Endodermal cell (in vitro differentiated cells): Measurements from ENCODE around the gene BAIAP3. TPM values are rescaled to one million over a fixed set of nuclear protein-coding genes. Genes with fewer than 3 reads are reported as not detected.

ENCODE experiments used
- DNase-seq: peaks from one replicate; pipeline ENCODE4 v3.0.0-alpha.2; 2017
- H3K27ac ChIP-seq: 2 replicates; pipeline ENCODE4 v1.5.1; 2013; ENCODE audit warnings: mild to moderate bottlenecking, low read depth, low read length, moderate library complexity
- H3K27me3 ChIP-seq: 2 replicates; pipeline ENCODE4 v1.6.1; 2013; ENCODE audit warnings: mild to moderate bottlenecking, low read length, moderate library complexity; ENCODE audit not compliant: insufficient read depth, control insufficient read depth, poor library complexity, severe bottlenecking
- H3K36me3 ChIP-seq: 2 replicates; pipeline ENCODE4 v1.7.0; 2013; ENCODE audit warnings: mild to moderate bottlenecking, low read length, moderate library complexity; ENCODE audit not compliant: control insufficient read depth, insufficient read depth
- H3K4me1 ChIP-seq: one replicate; pipeline ENCODE4 v1.7.0; 2013; ENCODE audit warnings: low read length; ENCODE audit not compliant: control insufficient read depth, insufficient read depth
- H3K4me3 ChIP-seq: 2 replicates; pipeline ENCODE4 v1.5.1; 2013; ENCODE audit warnings: mild to moderate bottlenecking, low read length, moderate library complexity
- H3K9ac ChIP-seq: 2 replicates; pipeline ENCODE4 v1.6.1; 2013; ENCODE audit warnings: mild to moderate bottlenecking, low read length, moderate library complexity; ENCODE audit not compliant: poor library complexity, severe bottlenecking; ENCODE audit errors: extremely low read depth
- H3K9me3 ChIP-seq: 2 replicates; pipeline ENCODE4 v1.6.1; 2013; ENCODE audit warnings: mild to moderate bottlenecking, low read length, moderate library complexity; ENCODE audit not compliant: control insufficient read depth
- H3K27ac Mint-ChIP-seq: 2 replicates; pipeline ENCODE4 v1.8.0; 2020; ENCODE audit warnings: mixed read lengths
- H3K27me3 Mint-ChIP-seq: 2 replicates; pipeline ENCODE4 v1.8.0; 2021; ENCODE audit warnings: mild to moderate bottlenecking, mixed read lengths; ENCODE audit not compliant: insufficient read depth
- H3K36me3 Mint-ChIP-seq: 2 replicates; pipeline ENCODE4 v1.8.0; 2020; ENCODE audit warnings: low read depth, mixed read lengths
- H3K4me1 Mint-ChIP-seq: 2 replicates; pipeline ENCODE4 v1.8.0; 2020; ENCODE audit warnings: mixed read lengths
- H3K4me3 Mint-ChIP-seq: 2 replicates; pipeline ENCODE4 v1.8.0; 2020; ENCODE audit warnings: mild to moderate bottlenecking, moderate library complexity, mixed read lengths
- H3K9me3 Mint-ChIP-seq: 2 replicates; pipeline ENCODE4 v1.8.0; 2020; ENCODE audit warnings: mild to moderate bottlenecking, mixed read lengths
- CTCF ChIP-seq: fragments of 200-600 bp; sonication (generic); conservative IDR thresholded peaks from 2 replicates; pipeline ENCODE4 v1.5.0; 2021; ENCODE audit warnings: antibody characterized with exemption, mild to moderate bottlenecking
- WGBS, 2 experiments: methylation state at CpG; one replicate each; pipeline versions ENCODE4 v1.1.5 to v1.1.7; 2013; ENCODE audit warnings: missing lambda C conversion rate in 2 of 2, mixed read lengths in 1 of 2; ENCODE audit not compliant: insufficient coverage in 1 of 2, insufficient read length in 1 of 2; 5-methylcytosine and 5-hydroxymethylcytosine counted together
- total RNA-seq, 2 donors: library from RNA; stranded (reverse); fragmentation: NEBNext Ultra II Directional in 1 of 2; extraction: Animal tissue kit (Norgen Biotek cat#: 25700) in 1 of 2; gene quantifications; 2 replicates in 1 of 2; 3 replicates in 1 of 2; pipeline ENCODE4 v1.2.1, GENCODE V29; 2021

BAIAP3 gene
- total RNA-seq, 2 donors from 2014 or later: 25.0 to 43.5 TPM

GRCh38 chr16:1383556-1383955, 50.1 kb downstream of the BAIAP3 start:
- peaks cover 7% of the 10 kb centered on the region for H3K4me1 Mint-ChIP-seq
- H3K27me3 ChIP-seq: no peaks in the 10 kb centered on the region
- DNase-seq: no peak
- no peaks in the 10 kb centered on the region for H3K27me3 Mint-ChIP-seq
- no peak overlapping the region for H3K27ac Mint-ChIP-seq
- no peaks in the 10 kb centered on the region for H3K9me3 Mint-ChIP-seq
- H3K9me3 ChIP-seq: no peaks in the 10 kb centered on the region
- WGBS, 2 experiments: 93 to 94% methylated on average over 13 to 18 of the region's 18 CpGs
- H3K36me3 Mint-ChIP-seq: peaks cover 30% of the 10 kb centered on the region
- H3K4me3 Mint-ChIP-seq: no peak overlapping the region
- H3K9ac ChIP-seq: no peak overlapping the region
- H3K36me3 ChIP-seq: no peaks in the 10 kb centered on the region
- peaks cover under 1% of the 10 kb centered on the region for H3K4me1 ChIP-seq
- H3K4me3 ChIP-seq: no peak overlapping the region
- TF ChIP-seq CTCF: no peak
- no peak overlapping the region for H3K27ac ChIP-seq

- peaks cover 36% of the 10 kb centered on the region for H3K36me3 Mint-ChIP-seq
- H3K4me3 Mint-ChIP-seq: no peak overlapping the region
- Histone ChIP-seq H3K27me3 (no peaks in the 10 kb centered on the region), H3K9me3 (no peaks in the 10 kb centered on the region), H3K36me3 (no peaks in the 10 kb centered on the region), H3K27ac (no peak overlapping the region), H3K4me1 (no peaks in the 10 kb centered on the region), H3K4me3 (no peak overlapping the region), H3K9ac (no peak overlapping the region)
- H3K4me1 Mint-ChIP-seq: peaks cover under 1% of the 10 kb centered on the region
- WGBS, 2 experiments: 95 to 96% methylated on average over 25 to 39 of the region's 39 CpGs
- no peaks in the 10 kb centered on the region for H3K9me3 Mint-ChIP-seq
- H3K27me3 Mint-ChIP-seq: no peaks in the 10 kb centered on the region
- no peak overlapping the region for H3K27ac Mint-ChIP-seq
- no peak for DNase-seq
- no peak for TF ChIP-seq CTCF
These were observed 51.8 kb downstream of the BAIAP3 start for GRCh38 chr16:1385232-1385631.

GRCh38 chr16:1387331-1387730, 53.9 kb downstream of the BAIAP3 start:
- Histone ChIP-seq H3K9ac (no peak overlapping the region), H3K9me3 (no peaks in the 10 kb centered on the region), H3K4me3 (no peak overlapping the region), H3K4me1 (no peaks in the 10 kb centered on the region), H3K27me3 (no peaks in the 10 kb centered on the region), H3K27ac (no peak overlapping the region), H3K36me3 (no peaks in the 10 kb centered on the region)
- Mint-ChIP-seq H3K4me1 (no peaks in the 10 kb centered on the region), H3K27me3 (no peaks in the 10 kb centered on the region), H3K4me3 (no peak overlapping the region), H3K36me3 (peaks cover 35% of the 10 kb centered on the region), H3K9me3 (no peaks in the 10 kb centered on the region), H3K27ac (no peak overlapping the region)
- TF ChIP-seq CTCF: no peak
- DNase-seq: no peak
- WGBS, 2 experiments: 85 to 90% methylated on average over 10 to 16 of the region's 16 CpGs
